Fibroblast of lung (primary cell): ENCODE measurements around the gene CARS2.

ENCODE experiments used
- CTCF ChIP-seq, 2 donors: IDR thresholded peaks in 1 of 2; conservative IDR thresholded peaks in 1 of 2; 1 replicate in 1 of 2; 2 replicates in 1 of 2; pipeline ENCODE4 v1.5.1; 2011 to 2012; ENCODE audit warnings: low read length in 2 of 2, control low read depth in 1 of 2, inconsistent platforms in 1 of 2, low read depth in 1 of 2, mild to moderate bottlenecking in 1 of 2
- EZH2 ChIP-seq: IDR thresholded peaks from 2 replicates; pipeline ENCODE4 v1.5.1; 2012; ENCODE audit warnings: low read length, control low read depth, mild to moderate bottlenecking; ENCODE audit errors: missing control alignments

DNA sequence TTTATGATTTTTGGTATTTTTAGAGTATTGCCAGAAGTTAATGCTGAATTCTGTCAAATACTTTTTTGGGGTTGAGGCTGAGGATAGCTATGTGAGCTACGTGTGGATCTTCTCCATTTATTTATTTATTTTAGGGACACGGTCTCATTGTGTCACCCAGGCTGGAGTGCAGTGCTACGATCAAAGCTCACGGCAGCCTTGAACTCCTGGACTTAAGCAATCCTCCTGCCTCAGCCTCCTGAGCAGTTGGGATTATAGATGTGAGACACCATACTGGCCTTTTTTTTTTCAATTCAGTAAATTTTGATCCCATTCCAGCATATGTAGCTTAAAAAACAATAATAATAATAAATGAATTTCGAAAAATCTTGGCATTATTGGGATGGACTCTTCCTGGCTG, 28.6 kb upstream of the CARS2 start:
- TF ChIP-seq CTCF (conservative IDR thresholded peaks at IDR 0.05 in 1 of 2, IDR thresholded peaks at IDR 0.05 in 1 of 2; ENCODE audit: low read depth in 1 of 2, low read length in 2 of 2) (no peak), EZH2 (no peak)
